ENCODE results near the gene RAP2A. TPM values are rescaled to one million over a fixed set of nuclear protein-coding genes. Genes with fewer than 3 reads are reported as not detected.

The RAP2A gene
- total RNA-seq, 2 donors from 2014 or later: 7.5 to 11.6 TPM

GRCh38 chr13:97502181-97502580, 68.2 kb downstream of the RAP2A start:
- intact Hi-C loops (cut with DNase I): no loop called here
- Histone ChIP-seq H3K4me3 (no peak overlapping the region), H3K9me3 (no peaks in the 10 kb centered on the region), H3K27me3 (replicated peaks; ENCODE audit: insufficient read depth) (no peaks in the 10 kb centered on the region), H3K4me1 (replicated peaks) (no peaks in the 10 kb centered on the region), H3K36me3 (no peaks in the 10 kb centered on the region), H3K27ac (no peak overlapping the region)
- TF ChIP-seq POLR2A (IDR thresholded peaks at IDR 0.05): no peak
- TF ChIP-seq CTCF (IDR thresholded peaks at IDR 0.05): no peak
- TF ChIP-seq POLR2AphosphoS5 (IDR thresholded peaks at IDR 0.05): no peak
- 13% methylated on average over 4 of the region's 4 CpGs for WGBS
- DNase-seq (ENCODE audit: low spot score): no peak

GRCh38 chr13:97502706-97503105, 68.7 kb downstream of the RAP2A start:
- Histone ChIP-seq H3K27ac (no peak overlapping the region), H3K27me3 (replicated peaks; ENCODE audit: insufficient read depth) (no peaks in the 10 kb centered on the region), H3K9me3 (no peaks in the 10 kb centered on the region), H3K4me1 (replicated peaks) (no peaks in the 10 kb centered on the region), H3K36me3 (no peaks in the 10 kb centered on the region), H3K4me3 (no peak overlapping the region)
- 28% methylated on average over 1 of the region's 1 CpG for WGBS
- no peak for TF ChIP-seq POLR2A (IDR thresholded peaks at IDR 0.05)
- TF ChIP-seq CTCF (IDR thresholded peaks at IDR 0.05): no peak
- TF ChIP-seq POLR2AphosphoS5 (IDR thresholded peaks at IDR 0.05): no peak
- intact Hi-C loops (cut with DNase I): no loop called here
- no peak for DNase-seq (ENCODE audit: low spot score)

GRCh38 chr13:97505017-97505416, 71.0 kb downstream of the RAP2A start:
- Histone ChIP-seq H3K4me3 (no peak overlapping the region), H3K36me3 (no peaks in the 10 kb centered on the region), H3K27ac (no peak overlapping the region), H3K27me3 (replicated peaks; ENCODE audit: insufficient read depth) (no peaks in the 10 kb centered on the region), H3K4me1 (replicated peaks) (no peaks in the 10 kb centered on the region), H3K9me3 (no peaks in the 10 kb centered on the region)
- intact Hi-C loops (cut with DNase I): no loop called here
- 55% methylated on average over 1 of the region's 1 CpG for WGBS
- TF ChIP-seq POLR2AphosphoS5 (IDR thresholded peaks at IDR 0.05): no peak
- DNase-seq (ENCODE audit: low spot score): no peak

- no peak for DNase-seq (ENCODE audit: low spot score)
- H3K27ac ChIP-seq: no peak overlapping the region
- no peak overlapping the region for H3K4me3 ChIP-seq
- 61% methylated on average over 4 of the region's 4 CpGs for WGBS
- TF ChIP-seq CTCF (IDR thresholded peaks at IDR 0.05) (no peak), POLR2AphosphoS5 (IDR thresholded peaks at IDR 0.05) (no peak), POLR2A (IDR thresholded peaks at IDR 0.05) (no peak)
- no peaks in the 10 kb centered on the region for H3K4me1 ChIP-seq (replicated peaks)
- H3K9me3 ChIP-seq: no peaks in the 10 kb centered on the region
- no peaks in the 10 kb centered on the region for H3K27me3 ChIP-seq (replicated peaks; ENCODE audit: insufficient read depth)
- intact Hi-C loops (cut with DNase I): no loop called here
- no peaks in the 10 kb centered on the region for H3K36me3 ChIP-seq
These were observed 72.5 kb downstream of the RAP2A start for GRCh38 chr13:97506511-97506910.

GRCh38 chr13:97512732-97513131, 78.8 kb downstream of the RAP2A start:
- 83% methylated on average over 3 of the region's 3 CpGs for WGBS
- no peak for DNase-seq (ENCODE audit: low spot score)
- H3K4me3 ChIP-seq: no peak overlapping the region
- intact Hi-C loops (cut with DNase I): no loop called here
- H3K27me3 ChIP-seq (replicated peaks; ENCODE audit: insufficient read depth): no peaks in the 10 kb centered on the region
- no peak for TF ChIP-seq POLR2A (IDR thresholded peaks at IDR 0.05)
- TF ChIP-seq POLR2AphosphoS5 (IDR thresholded peaks at IDR 0.05): no peak
- H3K4me1 ChIP-seq (replicated peaks): no peaks in the 10 kb centered on the region
- no peaks in the 10 kb centered on the region for H3K9me3 ChIP-seq
- no peaks in the 10 kb centered on the region for H3K36me3 ChIP-seq
- H3K27ac ChIP-seq: no peak overlapping the region

GRCh38 chr13:97515643-97516042, 81.7 kb downstream of the RAP2A start:
- H3K27me3 ChIP-seq (replicated peaks; ENCODE audit: insufficient read depth): no peaks in the 10 kb centered on the region
- 92% methylated on average over 1 of the region's 1 CpG for WGBS
- intact Hi-C loops (cut with DNase I): no loop called here
- no peak overlapping the region for H3K27ac ChIP-seq
- no peaks in the 10 kb centered on the region for H3K4me1 ChIP-seq (replicated peaks)
- H3K36me3 ChIP-seq: no peaks in the 10 kb centered on the region
- no peak for DNase-seq (ENCODE audit: low spot score)
- no peak overlapping the region for H3K4me3 ChIP-seq
- H3K9me3 ChIP-seq: no peaks in the 10 kb centered on the region
- TF ChIP-seq POLR2AphosphoS5 (IDR thresholded peaks at IDR 0.05): no peak
- no peak for TF ChIP-seq POLR2A (IDR thresholded peaks at IDR 0.05)
- TF ChIP-seq CTCF (IDR thresholded peaks at IDR 0.05): no peak

Data from prostate gland (tissue), 2 donors.